HepG2 (cell line): ENCODE data around the gene TMEM176A. TPM values are rescaled to one million over a fixed set of nuclear protein-coding genes. Genes with fewer than 3 reads are reported as not detected.

Experiments
- ATAC-seq: fragments of 200-7000 bp; cut with Tn5 transposase; 3 replicates; pipeline ENCODE4 v1.9.1; 2020; ENCODE audit warnings: mild to moderate bottlenecking, moderate library complexity
- BruUV-seq: library from RNA; stranded (reverse); fragments of 400-500 nt; replicated peaks from 2 replicates; lab custom pipeline; 2021; lab: Mats Ljungman, UMichigan
- CTCF ChIA-PET: fragments of 300-600 bp; formaldehyde crosslinking; extraction: SDS; loops from one replicate; lab custom pipeline; 2021; ENCODE audit warnings: low total read pairs, inconsistent platforms, low intra/inter-chr PET ratio; lab: Yijun Ruan, JAX
- POLR2A ChIA-PET: fragments of 350-600 bp; sonication (Branson Sonifier 250); formaldehyde crosslinking; loops from one replicate; lab custom pipeline; 2020; ENCODE audit warnings: antibody characterized with exemption, inconsistent platforms; lab: Yijun Ruan, JAX
- DNase-seq: peaks from one replicate; pipeline ENCODE4 v3.0.0-alpha.2; 2015; ENCODE audit warnings: low spot score
- FAIRE-seq: peaks from 3 replicates; lab custom pipeline; 2011; peaks lifted over from hg19 to GRCh38; lab: Jason Lieb, UNC
- H2AFZ ChIP-seq: one replicate; pipeline ENCODE4 v1.6.1; 2011; ENCODE audit warnings: low read length, inconsistent platforms
- H3K27ac ChIP-seq: fragments of 300-600 bp; 3 replicates; pipeline ENCODE4 v1.8.0; 2011; ENCODE audit warnings: mixed run types, mild to moderate bottlenecking, mixed read lengths, low read length, inconsistent platforms; ENCODE audit not compliant: insufficient read depth; ENCODE audit errors: extremely low read length
- H3K27me3 ChIP-seq, 2 experiments: fragments of 200-600 bp in 1 of 2; 2 replicates in 1 of 2; 3 replicates in 1 of 2; pipeline versions ENCODE4 v1.6.0 to v1.8.0; 2011; ENCODE audit warnings: low read length in 2 of 2, mild to moderate bottlenecking in 2 of 2, moderate library complexity in 2 of 2, inconsistent platforms in 1 of 2; ENCODE audit not compliant: insufficient read depth in 2 of 2, control insufficient read depth in 1 of 2
- H3K36me3 ChIP-seq, 2 experiments: fragments of 200-600 bp in 1 of 2; replicated peaks in 1 of 2; 2 replicates in 1 of 2; 3 replicates in 1 of 2; pipeline versions ENCODE4 v1.5.1 to v1.8.0; 2011; ENCODE audit warnings: low read length in 2 of 2, inconsistent platforms in 1 of 2; ENCODE audit not compliant: insufficient read depth in 2 of 2, control insufficient read depth in 1 of 2
- H3K4me1 ChIP-seq: 2 replicates; pipeline ENCODE4 v1.5.1; 2012; ENCODE audit warnings: low read length, inconsistent platforms; ENCODE audit not compliant: insufficient read depth
- H3K4me2 ChIP-seq: 2 replicates; pipeline ENCODE4 v1.6.0; 2011; ENCODE audit warnings: low read depth, low read length, inconsistent platforms
- H3K4me3 ChIP-seq, 3 experiments: fragments of 200-600 bp in 1 of 3; sonication (generic), shearing (Covaris generic) in 1 of 3; replicated peaks in 1 of 3; 2 replicates each; pipeline ENCODE4 v1.5.1; 2011 to 2016; ENCODE audit warnings: low read length in 3 of 3, inconsistent platforms in 2 of 3, low read depth in 2 of 3, mild to moderate bottlenecking in 2 of 3, control low read depth in 1 of 3, mixed read lengths in 1 of 3; ENCODE audit not compliant: insufficient read depth in 1 of 3
- H3K79me2 ChIP-seq: one replicate; pipeline ENCODE4 v1.6.1; 2011; ENCODE audit warnings: low read length, inconsistent platforms; ENCODE audit not compliant: insufficient read depth
- H3K9ac ChIP-seq: 2 replicates; pipeline ENCODE4 v1.6.0; 2011; ENCODE audit warnings: mild to moderate bottlenecking, low read depth, low read length, inconsistent platforms; ENCODE audit not compliant: insufficient read depth
- H3K9me3 ChIP-seq: 2 replicates; pipeline ENCODE4 v1.5.1; 2012; ENCODE audit warnings: mild to moderate bottlenecking, low read length
- H4K20me1 ChIP-seq: 2 replicates; pipeline ENCODE4 v1.6.0; 2011; ENCODE audit warnings: inconsistent platforms, mild to moderate bottlenecking, low read length, moderate library complexity; ENCODE audit not compliant: insufficient read depth
- FUBP1 ChIP-seq: sonication (generic); formaldehyde crosslinking; IDR thresholded peaks from 2 replicates; pipeline ENCODE4 v1.5.1; 2020; ENCODE audit warnings: missing genetic modification reagents, mild to moderate bottlenecking, borderline replicate concordance
- NFIB ChIP-seq: sonication (generic); formaldehyde crosslinking; IDR thresholded peaks from 2 replicates; pipeline ENCODE4 v1.9.0; 2021; ENCODE audit warnings: missing genetic modification reagents, mild to moderate bottlenecking, borderline replicate concordance
- NRL ChIP-seq: sonication (generic); formaldehyde crosslinking; IDR thresholded peaks from 2 replicates; pipeline ENCODE4 v1.5.0; 2020; ENCODE audit warnings: missing genetic modification reagents, mild to moderate bottlenecking, moderate library complexity, borderline replicate concordance
- ZBTB39 ChIP-seq: sonication (generic); formaldehyde crosslinking; IDR thresholded peaks from 2 replicates; pipeline ENCODE4 v1.5.0; 2020; ENCODE audit warnings: missing genetic modification reagents
- ZNF230 ChIP-seq: sonication (generic); formaldehyde crosslinking; IDR thresholded peaks from 2 replicates; pipeline ENCODE4 v1.4.0; 2020; ENCODE audit warnings: mild to moderate bottlenecking, missing genetic modification reagents
- ZNF24 ChIP-seq: fragments of 450-650 bp; IDR thresholded peaks from 2 replicates; pipeline ENCODE4 v1.6.1; 2017; ENCODE audit warnings: antibody characterized with exemption, mild to moderate bottlenecking
- ZNF256 ChIP-seq: sonication (generic); formaldehyde crosslinking; conservative IDR thresholded peaks from 2 replicates; pipeline ENCODE4 v1.4.0; 2020; ENCODE audit warnings: missing genetic modification reagents
- ZNF331 ChIP-seq: sonication (generic); formaldehyde crosslinking; IDR thresholded peaks from 2 replicates; pipeline ENCODE4 v1.4.0; 2020; ENCODE audit warnings: missing genetic modification reagents
- ZNF354B ChIP-seq: sonication (generic); formaldehyde crosslinking; IDR thresholded peaks from 2 replicates; pipeline ENCODE4 v1.8.0; 2022; ENCODE audit warnings: mild to moderate bottlenecking, missing genetic modification reagents
- ZNF501 ChIP-seq: sonication (generic); formaldehyde crosslinking; IDR thresholded peaks from 2 replicates; pipeline ENCODE4 v1.5.1; 2020; ENCODE audit warnings: mild to moderate bottlenecking, moderate library complexity, missing genetic modification reagents
- ZNF615 ChIP-seq: sonication (generic); formaldehyde crosslinking; IDR thresholded peaks from 2 replicates; pipeline ENCODE4 v1.5.0; 2020; ENCODE audit warnings: mild to moderate bottlenecking, missing genetic modification reagents, borderline replicate concordance
- ZNF746 ChIP-seq: sonication (generic); formaldehyde crosslinking; IDR thresholded peaks from 2 replicates; pipeline ENCODE4 v1.8.0; 2022; ENCODE audit warnings: mild to moderate bottlenecking, missing genetic modification reagents
- ZNF768 ChIP-seq: sonication (generic); formaldehyde crosslinking; IDR thresholded peaks from 2 replicates; pipeline ENCODE4 v1.4.0; 2020; ENCODE audit warnings: missing genetic modification reagents
- ZSCAN5A ChIP-seq: sonication (generic); formaldehyde crosslinking; IDR thresholded peaks from 2 replicates; pipeline ENCODE4 v1.8.0; 2022; ENCODE audit warnings: mild to moderate bottlenecking, missing genetic modification reagents, borderline replicate concordance
- WGBS: methylation state at CpG from one replicate; pipeline ENCODE4 v1.1.6; 2017; ENCODE audit warnings: low lambda C conversion rate; 5-methylcytosine and 5-hydroxymethylcytosine counted together
- in situ Hi-C: cut with HindIII; loops from 2 replicates; pipeline ENCODE4 v1.10.0; 2017; ENCODE audit warnings: low pct_unique_long_range_greater_than_20kb; ENCODE audit not compliant: extremely low pct_ligation_motif_present
- intact Hi-C: fragments of 100-400 bp; cut with micrococcal nuclease; formaldehyde crosslinking; loops from one replicate; pipeline ENCODE4 v1.10.0; 2022; ENCODE audit not compliant: unreplicated experiment
- polyA plus RNA-seq, 8 experiments: library from polyadenylated mRNA; depleted of rRNA in 3 of 8; stranded (reverse) in 7 of 8; unstranded in 1 of 8; fragments of >200 nt; fragmentation: Illumina TruSeq in 4 of 8; extraction: Trizol in 4 of 8; gene quantifications; 2 replicates each; pipeline versions ENCODE4 v1.2.1 to v1.2.3, GENCODE V29; 2011 to 2016; ENCODE audit warnings: low read depth in 4 of 8, missing spikeins in 1 of 8, mixed read lengths in 1 of 8; ENCODE audit not compliant: insufficient read depth in 1 of 8
- total RNA-seq, 5 experiments: library from RNA; depleted of rRNA; stranded (reverse); fragments of >200 nt; fragmentation: Illumina TruSeq; extraction: Trizol; gene quantifications; 2 replicates each; pipeline ENCODE4 v1.2.3, GENCODE V29; 2016; ENCODE audit warnings: low read depth in 1 of 5

The TMEM176A gene
- total and polyA plus RNA-seq, 2 of the 13 experiments (the other 11 are each of a cell fraction or from before 2014, with no cell fraction given), result not detected

- Histone ChIP-seq H3K27me3 (peaks cover 0 to 8% of the 10 kb centered on the region in 2 experiments; a peak in 3 of 5 replicates), H2AFZ (no peak overlapping the region), H3K9me3 (peaks cover 19% of the 10 kb centered on the region; the same call in 1 of the 2 replicates), H3K4me1 (peaks cover 19% of the 10 kb centered on the region), H3K36me3 (no peaks in the 10 kb centered on the region), H3K79me2 (no peaks in the 10 kb centered on the region), H4K20me1 (no peaks in the 10 kb centered on the region), H3K4me3 (no peak overlapping the region), H3K27ac (no peak overlapping the region), H3K9ac (no peak overlapping the region), H3K4me2 (no peak overlapping the region)
- BruUV-seq, result no TSS peak
- FAIRE-seq (no peak), DNase-seq (no peak), ATAC-seq (no peak)
- TF ChIP-seq ZNF331 (CRISPR knock-in tag), result no peak
- no peak for TF ChIP-seq ZBTB39 (CRISPR knock-in tag)
- no peak for TF ChIP-seq ZNF24
- TF ChIP-seq ZNF615 (CRISPR knock-in tag), result peak; percentile 99
- no peak for TF ChIP-seq ZNF256 (CRISPR knock-in tag)
- CTCF ChIA-PET, result no interaction called here
- in situ Hi-C loops, result no loop called here
- intact Hi-C loops, result no loop called here
- POLR2A ChIA-PET, result no interaction called here
Measured at GRCh38 chr7:150805864-150806263, 5.3 kb downstream of the TMEM176A start.

- CTCF ChIA-PET, result no interaction called here
- TF ChIP-seq ZNF501 (CRISPR knock-in tag) (no peak), FUBP1 (CRISPR knock-in tag) (no peak), NFIB (CRISPR knock-in tag) (no peak), ZNF768 (CRISPR knock-in tag) (no peak), NRL (CRISPR knock-in tag) (no peak), ZNF354B (no peak), ZSCAN5A (no peak), ZNF230 (CRISPR knock-in tag) (no peak), ZNF746 (CRISPR knock-in tag) (no peak)
Measured at GRCh38 chr7:150806454-150806853, 5.9 kb downstream of the TMEM176A start.

More at GRCh38 chr7:150806454-150806853, 5.9 kb downstream of the TMEM176A start:
- Histone ChIP-seq H3K36me3 (no peaks in the 10 kb centered on the region), H3K4me3 (no peak overlapping the region), H3K4me2 (no peak overlapping the region), H3K9me3 (peaks cover 19% of the 10 kb centered on the region; the same call in 1 of the 2 replicates), H3K27me3 (peaks cover 0 to 8% of the 10 kb centered on the region in 2 experiments; a peak in 3 of 5 replicates), H4K20me1 (no peaks in the 10 kb centered on the region), H3K9ac (no peak overlapping the region), H2AFZ (no peak overlapping the region), H3K4me1 (peaks cover 19% of the 10 kb centered on the region), H3K79me2 (no peaks in the 10 kb centered on the region), H3K27ac (no peak overlapping the region)
- in situ Hi-C loops (no loop called here), intact Hi-C loops (no loop called here)
- POLR2A ChIA-PET, result no interaction called here
- no TSS peak for BruUV-seq
- FAIRE-seq, result no peak
- 92% methylated on average over 3 of the region's 3 CpGs for WGBS
- no peak for ATAC-seq
- no peak for DNase-seq
